Measurements from ENCODE around the gene TIGD7. TPM values are rescaled to one million over a fixed set of nuclear protein-coding genes. Genes with fewer than 3 reads are reported as not detected.

The TIGD7 gene
- total RNA-seq, 1 experiment from 2014 or later: 0.49 TPM

- no peak overlapping the region for H2AFZ ChIP-seq (ENCODE audit: low read depth, low read length, poor library complexity, severe bottlenecking)
- DNase-seq (ENCODE audit: low read depth, low spot score) (no peak), ATAC-seq (no peak)
- no peak overlapping the region for H3K4me3 ChIP-seq (replicated peaks in 1 of 2; ENCODE audit: low read depth in 1 of 2, low read length in 2 of 2)
- ChIA-PET CTCF (no interaction called here), POLR2A (no interaction called here), RAD21 (ENCODE audit: low non-redundant PET in 1 of 2, low total read pairs in 2 of 2, uncharacterized antibody in 2 of 2, unreplicated experiment in 2 of 2) (no interaction called here)
- H3K79me2 ChIP-seq (ENCODE audit: insufficient read depth, low read length): no peaks in the 10 kb centered on the region
- intact Hi-C loops (cut with micrococcal nuclease): no loop called here
- no peaks in the 10 kb centered on the region for H3K9me3 ChIP-seq (ENCODE audit: control insufficient read depth in 1 of 2, insufficient read depth in 1 of 2, low read depth in 1 of 2, low read length in 2 of 2)
- no TSS peak for BruUV-seq (replicated peaks)
- no peak for TF ChIP-seq CEBPB (IDR thresholded peaks at IDR 0.05; ENCODE audit: low read depth)
- TF ChIP-seq SIN3A (IDR thresholded peaks at IDR 0.05; ENCODE audit: low read depth): no peak
- no peak for TF ChIP-seq TCF7L2 (IDR thresholded peaks at IDR 0.05; ENCODE audit: borderline replicate concordance, extremely low read depth, insufficient read depth, insufficient read length)
- no peak for TF ChIP-seq JUND (IDR thresholded peaks at IDR 0.05)
- TF ChIP-seq YY1 (IDR thresholded peaks at IDR 0.05; ENCODE audit: extremely low read depth, insufficient replicate concordance, low read depth, low read length): no peak
- TF ChIP-seq EZH2phosphoT487 (IDR thresholded peaks at IDR 0.05; ENCODE audit: borderline replicate concordance): no peak
- no peak for TF ChIP-seq ATF3 (IDR thresholded peaks at IDR 0.05)
- no peak for TF ChIP-seq POLR2A (IDR thresholded peaks at IDR 0.05; ENCODE audit: borderline replicate concordance, extremely low read depth, insufficient read depth, insufficient read length)
- TF ChIP-seq REST (IDR thresholded peaks at IDR 0.05; ENCODE audit: low read depth): no peak
- no peak for TF ChIP-seq EZH2 (IDR thresholded peaks at IDR 0.05)
- no peak for TF ChIP-seq POLR2AphosphoS5 (IDR thresholded peaks at IDR 0.05; ENCODE audit: low read depth, low read length)
- TF ChIP-seq ZNF274 (IDR thresholded peaks at IDR 0.05; ENCODE audit: low read depth, low read length): no peak
- TF ChIP-seq SRF (IDR thresholded peaks at IDR 0.05; ENCODE audit: low read depth): no peak
- TF ChIP-seq ELF1 (IDR thresholded peaks at IDR 0.05; ENCODE audit: borderline replicate concordance, low read depth): no peak
- TF ChIP-seq FOSL1 (IDR thresholded peaks at IDR 0.05; ENCODE audit: low read depth): no peak
- no peak for TF ChIP-seq CBX3 (IDR thresholded peaks at IDR 0.05; ENCODE audit: low read depth)
- H3K27me3 ChIP-seq (ENCODE audit: insufficient read depth, low read length): no peaks in the 10 kb centered on the region
- no peaks in the 10 kb centered on the region for H4K20me1 ChIP-seq (ENCODE audit: insufficient read depth)
- no peak overlapping the region for H3K4me2 ChIP-seq (ENCODE audit: low read length)
- no peaks in the 10 kb centered on the region for H3K9me2 ChIP-seq (ENCODE audit: insufficient read depth)
- no peak overlapping the region for H3K27ac ChIP-seq (ENCODE audit: low read depth, low read length)
- H3K9ac ChIP-seq (ENCODE audit: low read length): no peak overlapping the region
- no peaks in the 10 kb centered on the region for H3K36me3 ChIP-seq (ENCODE audit: control insufficient read depth in 1 of 2, insufficient read depth in 2 of 2, low read length in 2 of 2)
- peaks cover 0 to 5% of the 10 kb centered on the region in 2 experiments; a peak in 1 of 4 replicates for H3K4me1 ChIP-seq (ENCODE audit: control insufficient read depth in 1 of 2, insufficient read depth in 2 of 2, low read length in 2 of 2)
Observed at GRCh38 chr16:3252967-3253366, 52.3 kb downstream of the TIGD7 start.

All from HCT116 (cell line).